HepG2 (cell line): ENCODE results near the gene SLC44A4. TPM values are rescaled to one million over a fixed set of nuclear protein-coding genes. Genes with fewer than 3 reads are reported as not detected.

ENCODE experiments used
- ADNP ChIP-seq: sonication (generic); formaldehyde crosslinking; IDR thresholded peaks from 2 replicates; pipeline ENCODE4 v1.4.0; 2020; ENCODE audit warnings: missing genetic modification reagents
- AFF4 ChIP-seq: sonication (generic); formaldehyde crosslinking; IDR thresholded peaks from 2 replicates; pipeline ENCODE4 v1.4.0; 2020; ENCODE audit warnings: missing genetic modification reagents
- ATF4 ChIP-seq, 2 experiments: fragments of 450-650 bp in 1 of 2; sonication (generic) in 1 of 2; formaldehyde crosslinking; IDR thresholded peaks; 2 replicates each; pipeline versions ENCODE4 v1.5.0 to v1.8.0; 2020 to 2022; ENCODE audit warnings: mild to moderate bottlenecking in 1 of 2, missing genetic modification reagents in 1 of 2
- GABPA ChIP-seq, 2 experiments: IDR thresholded peaks; 2 replicates each; pipeline ENCODE4 v1.6.1; 2011 to 2016; ENCODE audit warnings: low read depth in 2 of 2, low read length in 1 of 2, missing biosample characterization in 1 of 2, missing genetic modification characterization in 1 of 2
- HDAC1 ChIP-seq: sonication (generic); formaldehyde crosslinking; IDR thresholded peaks from 2 replicates; pipeline ENCODE4 v1.5.1; 2020; ENCODE audit warnings: mild to moderate bottlenecking, missing genetic modification reagents
- IRF9 ChIP-seq: sonication (generic); formaldehyde crosslinking; IDR thresholded peaks from 2 replicates; pipeline ENCODE4 v1.8.0; 2022; ENCODE audit warnings: missing genetic modification reagents, mild to moderate bottlenecking, borderline replicate concordance
- KDM2A ChIP-seq: sonication (generic); formaldehyde crosslinking; IDR thresholded peaks from 2 replicates; pipeline ENCODE4 v1.4.0; 2020; ENCODE audit warnings: low read depth, missing genetic modification reagents, borderline replicate concordance
- KDM5A ChIP-seq: fragments of 200-600 bp; sonication (generic); IDR thresholded peaks from 2 replicates; pipeline ENCODE4 v1.7.0; 2018; ENCODE audit warnings: antibody characterized with exemption, mild to moderate bottlenecking, low read length, borderline replicate concordance
- KMT2A ChIP-seq: sonication (generic); formaldehyde crosslinking; IDR thresholded peaks from 2 replicates; pipeline ENCODE4 v1.4.0; 2020; ENCODE audit warnings: missing genetic modification reagents
- LCORL ChIP-seq, 2 experiments: fragments of 450-650 bp in 1 of 2; sonication (generic) in 1 of 2; formaldehyde crosslinking in 1 of 2; IDR thresholded peaks; 2 replicates each; pipeline versions ENCODE4 v1.5.0 to v1.6.1; 2017 to 2020; ENCODE audit warnings: antibody characterized with exemption in 1 of 2, missing genetic modification reagents in 1 of 2
- MYC ChIP-seq: sonication (generic); formaldehyde crosslinking; IDR thresholded peaks from 2 replicates; pipeline ENCODE4 v1.9.0; 2021; ENCODE audit warnings: missing genetic modification reagents, borderline replicate concordance
- NONO ChIP-seq, 2 experiments: fragments of 450-650 bp in 1 of 2; sonication (generic) in 1 of 2; formaldehyde crosslinking in 1 of 2; IDR thresholded peaks in 1 of 2; conservative IDR thresholded peaks in 1 of 2; 2 replicates each; pipeline versions ENCODE4 v1.6.1 to v1.8.0; 2017 to 2022; ENCODE audit warnings: mild to moderate bottlenecking in 1 of 2, missing genetic modification reagents in 1 of 2, moderate library complexity in 1 of 2
- POLR2A ChIP-seq, 2 experiments: IDR thresholded peaks; 2 replicates each; pipeline ENCODE4 v1.6.1; 2011; ENCODE audit warnings: low read depth in 2 of 2, low read length in 2 of 2, mild to moderate bottlenecking in 1 of 2, moderate library complexity in 1 of 2; ENCODE audit not compliant: insufficient read depth in 1 of 2
- POLR2G ChIP-seq: fragments of 200-400 bp; formaldehyde crosslinking; IDR thresholded peaks from 2 replicates; pipeline ENCODE4 v1.6.1; 2018; ENCODE audit warnings: mild to moderate bottlenecking, low read depth, low read length, moderate library complexity
- SALL1 ChIP-seq: sonication (generic); formaldehyde crosslinking; IDR thresholded peaks from 2 replicates; pipeline ENCODE4 v1.8.0; 2022; ENCODE audit warnings: mild to moderate bottlenecking, missing genetic modification reagents
- SAP130 ChIP-seq: IDR thresholded peaks from 2 replicates; pipeline ENCODE4 v1.6.1; 2016; ENCODE audit warnings: low read depth
- ZC3H13 ChIP-seq: sonication (generic); formaldehyde crosslinking; IDR thresholded peaks from 2 replicates; pipeline ENCODE4 v1.8.1; 2023; ENCODE audit warnings: mild to moderate bottlenecking, missing genetic modification reagents, moderate library complexity
- ZFX ChIP-seq: sonication (generic); formaldehyde crosslinking; IDR thresholded peaks from 2 replicates; pipeline ENCODE4 v1.4.0; 2020; ENCODE audit warnings: mild to moderate bottlenecking, low read depth, missing genetic modification reagents, moderate library complexity
- ZNF615 ChIP-seq: sonication (generic); formaldehyde crosslinking; IDR thresholded peaks from 2 replicates; pipeline ENCODE4 v1.5.0; 2020; ENCODE audit warnings: mild to moderate bottlenecking, missing genetic modification reagents, borderline replicate concordance
- ZNF629 ChIP-seq: sonication (generic); formaldehyde crosslinking; conservative IDR thresholded peaks from 2 replicates; pipeline ENCODE4 v1.5.0; 2020; ENCODE audit warnings: missing genetic modification reagents
- polyA plus RNA-seq, 8 experiments: library from polyadenylated mRNA; depleted of rRNA in 3 of 8; stranded (reverse) in 7 of 8; unstranded in 1 of 8; fragments of >200 nt; fragmentation: Illumina TruSeq in 4 of 8; extraction: Trizol in 4 of 8; gene quantifications; 2 replicates each; pipeline versions ENCODE4 v1.2.1 to v1.2.3, GENCODE V29; 2011 to 2016; ENCODE audit warnings: low read depth in 4 of 8, missing spikeins in 1 of 8, mixed read lengths in 1 of 8; ENCODE audit not compliant: insufficient read depth in 1 of 8
- total RNA-seq, 5 experiments: library from RNA; depleted of rRNA; stranded (reverse); fragments of >200 nt; fragmentation: Illumina TruSeq; extraction: Trizol; gene quantifications; 2 replicates each; pipeline ENCODE4 v1.2.3, GENCODE V29; 2016; ENCODE audit warnings: low read depth in 1 of 5

Gene SLC44A4
- total and polyA plus RNA-seq, 2 of the 13 experiments (the other 11 are each of a cell fraction or from before 2014, with no cell fraction given) = 3.5 to 5.9 TPM

GRCh38 chr6:31836047-31836473 is 42.7 kb downstream of the SLC44A4 start (continued):
- peak; percentile 38; the same call in 1 of the 2 replicates for TF ChIP-seq HDAC1 (CRISPR knock-in tag)
- TF ChIP-seq SAP130 (CRISPR knock-in tag) = peak; percentile 53; the same call in 1 of the 2 replicates
- no peak for TF ChIP-seq GABPA (IDR thresholded peaks at IDR 0.05; ENCODE audit: low read depth, low read length)
- no peak for TF ChIP-seq GABPA (CRISPR knock-in tag; IDR thresholded peaks at IDR 0.05; ENCODE audit: low read depth)
- TF ChIP-seq KDM5A = 0 out of 2 replicates have a peak, but pooled peaks have one; percentile 46
- peak; percentile 31; the same call in 1 of the 2 replicates for TF ChIP-seq KDM2A (CRISPR knock-in tag)
- 0 out of 4 replicates have a peak, but pooled peaks of 1 of the 2 experiments have one; percentile 10 for TF ChIP-seq ATF4 (CRISPR knock-in tag; IDR thresholded peaks at IDR 0.05)
- TF ChIP-seq ZNF629 = 0 out of 2 replicates have a peak, but pooled peaks have one; percentile 8
- TF ChIP-seq AFF4 = 0 out of 2 replicates have a peak, but pooled peaks have one; percentile 23
- TF ChIP-seq ZC3H13 (CRISPR knock-in tag) = 0 out of 2 replicates have a peak, but pooled peaks have one; percentile 54
- TF ChIP-seq ZNF615 (CRISPR knock-in tag) = 0 out of 2 replicates have a peak, but pooled peaks have one; percentile 11
- TF ChIP-seq IRF9 (CRISPR knock-in tag) = peak; percentile 73; the same call in 1 of the 2 replicates
- 0 out of 4 replicates have a peak, but pooled peaks of 1 of the 2 experiments have one; percentile 16 for TF ChIP-seq POLR2A (IDR thresholded peaks at IDR 0.05; ENCODE audit: insufficient read depth in 1 of 2, low read depth in 2 of 2, low read length in 2 of 2)
- TF ChIP-seq ZFX (CRISPR knock-in tag) = 0 out of 2 replicates have a peak, but pooled peaks have one; percentile 3
- TF ChIP-seq LCORL (IDR thresholded peaks at IDR 0.05) = no peak
- TF ChIP-seq LCORL (CRISPR knock-in tag; IDR thresholded peaks at IDR 0.05) = peak; percentile 7; the same call in 1 of the 2 replicates
- peak; percentile 19; the same call in 1 of the 2 replicates for TF ChIP-seq SALL1 (CRISPR knock-in tag)
- peak; percentile 23; the same call in 1 of the 2 replicates for TF ChIP-seq KMT2A (CRISPR knock-in tag)
- TF ChIP-seq ADNP (CRISPR knock-in tag) = no peak
- peak; percentile 42; the same call in 1 of the 2 replicates for TF ChIP-seq MYC
- no peak for TF ChIP-seq NONO (IDR thresholded peaks at IDR 0.05)
- 0 out of 2 replicates have a peak, but pooled peaks have one; percentile 28 for TF ChIP-seq NONO (CRISPR knock-in tag; conservative IDR thresholded peaks at IDR 0.05)
- peak; percentile 62; the same call in 1 of the 2 replicates for TF ChIP-seq POLR2G
